Panc1 (cell line): ENCODE measurements around the gene NUTF2.

Experiments used
- POLR2AphosphoS5 ChIP-seq: IDR thresholded peaks from 2 replicates; pipeline ENCODE4 v1.6.1; 2012; ENCODE audit warnings: mild to moderate bottlenecking, low read depth, low read length, moderate library complexity
- SIN3A ChIP-seq: IDR thresholded peaks from 2 replicates; pipeline ENCODE4 v1.6.1; 2012; ENCODE audit warnings: low read depth, mild to moderate bottlenecking, low read length, moderate library complexity, borderline replicate concordance; ENCODE audit not compliant: insufficient read depth
- TCF7L2 ChIP-seq: IDR thresholded peaks from 2 replicates; pipeline ENCODE4 v1.6.1; 2011; ENCODE audit warnings: mild to moderate bottlenecking, low read depth, low read length, inconsistent platforms
- TF ChIP-seq, protein P1 (sequence below): fragments of 450-650 bp; IDR thresholded peaks from 2 replicates; pipeline ENCODE4 v1.5.1; 2017; ENCODE audit warnings: mild to moderate bottlenecking

GRCh38 chr16:67806428-67807147 is 40.1 kb upstream of the NUTF2 start, which contains the start of the genes RANBP10 and TSNAXIP1:
- TF ChIP-seq, protein P1, sequence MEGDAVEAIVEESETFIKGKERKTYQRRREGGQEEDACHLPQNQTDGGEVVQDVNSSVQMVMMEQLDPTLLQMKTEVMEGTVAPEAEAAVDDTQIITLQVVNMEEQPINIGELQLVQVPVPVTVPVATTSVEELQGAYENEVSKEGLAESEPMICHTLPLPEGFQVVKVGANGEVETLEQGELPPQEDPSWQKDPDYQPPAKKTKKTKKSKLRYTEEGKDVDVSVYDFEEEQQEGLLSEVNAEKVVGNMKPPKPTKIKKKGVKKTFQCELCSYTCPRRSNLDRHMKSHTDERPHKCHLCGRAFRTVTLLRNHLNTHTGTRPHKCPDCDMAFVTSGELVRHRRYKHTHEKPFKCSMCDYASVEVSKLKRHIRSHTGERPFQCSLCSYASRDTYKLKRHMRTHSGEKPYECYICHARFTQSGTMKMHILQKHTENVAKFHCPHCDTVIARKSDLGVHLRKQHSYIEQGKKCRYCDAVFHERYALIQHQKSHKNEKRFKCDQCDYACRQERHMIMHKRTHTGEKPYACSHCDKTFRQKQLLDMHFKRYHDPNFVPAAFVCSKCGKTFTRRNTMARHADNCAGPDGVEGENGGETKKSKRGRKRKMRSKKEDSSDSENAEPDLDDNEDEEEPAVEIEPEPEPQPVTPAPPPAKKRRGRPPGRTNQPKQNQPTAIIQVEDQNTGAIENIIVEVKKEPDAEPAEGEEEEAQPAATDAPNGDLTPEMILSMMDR = no peak
- TF ChIP-seq TCF7L2 (peak; percentile 63; the same call in 1 of the 2 replicates), POLR2AphosphoS5 (peak; percentile 82), SIN3A (peak; percentile 88; the same call in 1 of the 2 replicates)
